H9 (cell line): Measurements from ENCODE around the gene GMPR2. TPM values are rescaled to one million over a fixed set of nuclear protein-coding genes. Genes with fewer than 3 reads are reported as not detected.

Experiments used
- DNase-seq: peaks from one replicate; pipeline ENCODE4 v3.0.0-alpha.2; 2017
- H2AFZ ChIP-seq: one replicate; pipeline ENCODE4 v1.6.1; 2013; ENCODE audit warnings: mild to moderate bottlenecking, low read length, control low read depth, moderate library complexity
- H2AK5ac ChIP-seq: 2 replicates; pipeline ENCODE4 v1.6.1; 2013; ENCODE audit warnings: low read length, control low read depth, mixed read lengths; ENCODE audit not compliant: insufficient read length
- H2BK120ac ChIP-seq: one replicate; pipeline ENCODE4 v1.6.1; 2013; ENCODE audit warnings: low read depth, mild to moderate bottlenecking, low read length, control low read depth, inconsistent platforms; ENCODE audit not compliant: poor library complexity, severe bottlenecking
- H2BK12ac ChIP-seq: 2 replicates; pipeline ENCODE4 v1.6.1; 2013; ENCODE audit warnings: low read length, control low read depth, mixed read lengths, low read depth; ENCODE audit not compliant: insufficient read length
- H2BK15ac ChIP-seq: 2 replicates; pipeline ENCODE4 v1.6.1; 2013; ENCODE audit warnings: low read depth, low read length, control low read depth
- H2BK20ac ChIP-seq: one replicate; pipeline ENCODE4 v1.6.1; 2013; ENCODE audit warnings: low read depth, mild to moderate bottlenecking, low read length, control low read depth, inconsistent platforms; ENCODE audit not compliant: poor library complexity, severe bottlenecking
- H2BK5ac ChIP-seq: 2 replicates; pipeline ENCODE4 v1.6.1; 2013; ENCODE audit warnings: low read length, control low read depth, mixed read lengths; ENCODE audit not compliant: insufficient read length
- H3K14ac ChIP-seq: 2 replicates; pipeline ENCODE4 v1.6.1; 2013; ENCODE audit warnings: low read length, control low read depth; ENCODE audit not compliant: insufficient read depth
- H3K18ac ChIP-seq: 2 replicates; pipeline ENCODE4 v1.6.1; 2013; ENCODE audit warnings: low read depth, mild to moderate bottlenecking, mixed read lengths, low read length, control low read depth; ENCODE audit not compliant: insufficient read length
- H3K23ac ChIP-seq: 2 replicates; pipeline ENCODE4 v1.6.1; 2013; ENCODE audit warnings: low read length, control low read depth, mixed read lengths, low read depth; ENCODE audit not compliant: insufficient read length
- H3K23me2 ChIP-seq: 2 replicates; pipeline ENCODE4 v1.6.1; 2013; ENCODE audit warnings: low read depth, mild to moderate bottlenecking, mixed read lengths, low read length, control low read depth; ENCODE audit not compliant: insufficient read length, poor library complexity, severe bottlenecking
- H3K27ac ChIP-seq: 2 replicates; pipeline ENCODE4 v1.5.1; 2013; ENCODE audit warnings: low read length, control low read depth, mixed read lengths, low read depth; ENCODE audit not compliant: insufficient read length
- H3K27me3 ChIP-seq: 2 replicates; pipeline ENCODE4 v1.6.1; 2013; ENCODE audit warnings: low read length, control low read depth, inconsistent platforms; ENCODE audit not compliant: insufficient read depth
- H3K4ac ChIP-seq: 2 replicates; pipeline ENCODE4 v1.6.1; 2013; ENCODE audit warnings: low read depth, mild to moderate bottlenecking, control low read depth, inconsistent platforms, low read length, moderate library complexity
- H3K4me1 ChIP-seq: 2 replicates; pipeline ENCODE4 v1.6.1; 2013; ENCODE audit warnings: low read length, control low read depth, inconsistent platforms; ENCODE audit not compliant: insufficient read depth
- H3K4me2 ChIP-seq: 2 replicates; pipeline ENCODE4 v1.6.1; 2013; ENCODE audit warnings: low read length, control low read depth, mixed read lengths; ENCODE audit not compliant: insufficient read length, insufficient read depth
- H3K56ac ChIP-seq: 2 replicates; pipeline ENCODE4 v1.6.1; 2013; ENCODE audit warnings: low read depth, mild to moderate bottlenecking, mixed read lengths, low read length, control low read depth; ENCODE audit not compliant: insufficient read length
- H3K79me1 ChIP-seq: 2 replicates; pipeline ENCODE4 v1.6.1; 2013; ENCODE audit warnings: low read depth, mild to moderate bottlenecking, moderate library complexity, low read length, control low read depth, inconsistent platforms; ENCODE audit not compliant: insufficient read depth, poor library complexity, severe bottlenecking
- H3K79me2 ChIP-seq: 2 replicates; pipeline ENCODE4 v1.6.1; 2013; ENCODE audit warnings: low read length, control low read depth, inconsistent platforms; ENCODE audit not compliant: insufficient read depth
- H3K9ac ChIP-seq: 2 replicates; pipeline ENCODE4 v1.6.1; 2013; ENCODE audit warnings: low read length, control low read depth, mixed read lengths; ENCODE audit not compliant: insufficient read length; ENCODE audit errors: extremely low read depth
- H3K9me3 ChIP-seq: one replicate; pipeline ENCODE4 v1.6.1; 2013; ENCODE audit warnings: low read depth, low read length, inconsistent platforms; ENCODE audit not compliant: control insufficient read depth
- H3T11ph ChIP-seq: one replicate; pipeline ENCODE4 v1.6.1; 2013; ENCODE audit warnings: mild to moderate bottlenecking, low read length, control low read depth, inconsistent platforms
- H4K20me1 ChIP-seq: one replicate; pipeline ENCODE4 v1.6.1; 2013; ENCODE audit not compliant: control insufficient read depth, insufficient read length, insufficient read depth
- H4K5ac ChIP-seq: 2 replicates; pipeline ENCODE4 v1.6.1; 2013; ENCODE audit warnings: low read depth, mild to moderate bottlenecking, mixed read lengths, low read length, control low read depth; ENCODE audit not compliant: insufficient read length
- H4K8ac ChIP-seq: replicated peaks from 2 replicates; pipeline ENCODE4 v1.6.1; 2013; ENCODE audit warnings: low read length, control low read depth, mixed read lengths, low read depth; ENCODE audit not compliant: insufficient read length
- H4K91ac ChIP-seq: 2 replicates; pipeline ENCODE4 v1.6.1; 2013; ENCODE audit warnings: low read depth, mild to moderate bottlenecking, moderate library complexity, mixed read lengths, low read length, control low read depth; ENCODE audit not compliant: insufficient read length
- H3K27ac Mint-ChIP-seq, 3 experiments: 2 replicates in 2 of 3; 3 replicates in 1 of 3; pipeline ENCODE4 v1.8.0; 2020 to 2021; ENCODE audit warnings: mixed read lengths in 3 of 3, mild to moderate bottlenecking in 1 of 3, moderate library complexity in 1 of 3
- H3K27me3 Mint-ChIP-seq: 2 replicates; pipeline ENCODE4 v1.8.0; 2021; ENCODE audit warnings: low read depth, mild to moderate bottlenecking, moderate library complexity, mixed read lengths
- H3K36me3 Mint-ChIP-seq, 3 experiments: 2 replicates in 2 of 3; 3 replicates in 1 of 3; pipeline ENCODE4 v1.8.0; 2020 to 2021; ENCODE audit warnings: low read depth in 3 of 3, mixed read lengths in 3 of 3; ENCODE audit not compliant: insufficient read depth in 1 of 3
- H3K4me1 Mint-ChIP-seq, 2 experiments: 2 replicates each; pipeline ENCODE4 v1.8.0; 2020; ENCODE audit warnings: mixed read lengths in 2 of 2
- H3K4me3 Mint-ChIP-seq, 2 experiments: 2 replicates in 1 of 2; 3 replicates in 1 of 2; pipeline ENCODE4 v1.8.0; 2020 to 2021; ENCODE audit warnings: mild to moderate bottlenecking in 2 of 2, mixed read lengths in 2 of 2, moderate library complexity in 1 of 2
- H3K9me3 Mint-ChIP-seq, 2 experiments: 2 replicates in 1 of 2; 3 replicates in 1 of 2; pipeline ENCODE4 v1.8.0; 2020; ENCODE audit warnings: mild to moderate bottlenecking in 2 of 2, mixed read lengths in 2 of 2, moderate library complexity in 1 of 2
- CTCF ChIP-seq: fragments of 200-600 bp; sonication (generic); conservative IDR thresholded peaks from 3 replicates; pipeline ENCODE4 v1.8.0; 2021; ENCODE audit warnings: antibody characterized with exemption, mild to moderate bottlenecking
- WGBS: extraction: QIAGEN DNeasy Blood & Tissue Kit; methylation state at CpG from one replicate; pipeline ENCODE4 v1.1.7; 2013; ENCODE audit warnings: missing lambda C conversion rate, low lambda C conversion rate, mixed read lengths; ENCODE audit not compliant: insufficient read length; ENCODE audit errors: extremely low coverage; 5-methylcytosine and 5-hydroxymethylcytosine counted together
- total RNA-seq: library from RNA; stranded (reverse); gene quantifications from 2 replicates; pipeline ENCODE4 v1.2.1, GENCODE V29; 2021

The GMPR2 gene
- total RNA-seq, 1 experiment from 2014 or later = 84.7 TPM

- no peak overlapping the region for H2AFZ ChIP-seq
- H3K4me1 ChIP-seq = no peaks in the 10 kb centered on the region
- no peaks in the 10 kb centered on the region for H3K36me3 Mint-ChIP-seq
- no peak overlapping the region for H4K5ac ChIP-seq
- no peak overlapping the region for H3K4me3 Mint-ChIP-seq
- H3K27ac ChIP-seq = no peak overlapping the region
- no peak overlapping the region for H3T11ph ChIP-seq
- H4K20me1 ChIP-seq = no peaks in the 10 kb centered on the region
- no peak overlapping the region for H4K8ac ChIP-seq
- no peak overlapping the region for H2BK120ac ChIP-seq
- peaks cover 2 to 11% of the 10 kb centered on the region in 2 experiments; a peak in 2 of 4 replicates for H3K4me1 Mint-ChIP-seq
- H3K23ac ChIP-seq = no peak overlapping the region
- H3K79me2 ChIP-seq = no peaks in the 10 kb centered on the region
- H3K56ac ChIP-seq = no peak overlapping the region
- TF ChIP-seq CTCF = no peak
- peak overlapping the region; percentile 17 for H4K91ac ChIP-seq
- no peaks in the 10 kb centered on the region for H3K79me1 ChIP-seq
- H3K14ac ChIP-seq = no peak overlapping the region
- no peaks in the 10 kb centered on the region for H3K9me3 Mint-ChIP-seq
- no peak overlapping the region for H3K18ac ChIP-seq
- H3K4ac ChIP-seq = no peak overlapping the region
- H2AK5ac ChIP-seq = no peak overlapping the region
- no peaks in the 10 kb centered on the region for H3K9me3 ChIP-seq
- no peak overlapping the region for H2BK5ac ChIP-seq
- no peaks in the 10 kb centered on the region for H3K23me2 ChIP-seq
- no peaks in the 10 kb centered on the region for H3K27me3 ChIP-seq
- H2BK20ac ChIP-seq = no peak overlapping the region
- H3K9ac ChIP-seq = no peak overlapping the region
- H3K27ac Mint-ChIP-seq = no peak overlapping the region; a peak in 1 of 7 replicates
- H3K4me2 ChIP-seq = no peak overlapping the region
- WGBS = no CpG with 5 or more reads among the region's 5 CpGs
- H3K27me3 Mint-ChIP-seq = no peaks in the 10 kb centered on the region
- no peak overlapping the region for H2BK12ac ChIP-seq
- no peak for DNase-seq
- no peak overlapping the region for H2BK15ac ChIP-seq
Observed at GRCh38 chr14:24278424-24278823, 45.7 kb downstream of the GMPR2 start.
